NOMO-1 (cell line): ENCODE results near the gene IFITM10.

Experiments used
- DNase-seq, 2 experiments: peaks; one replicate each; lab custom pipeline; 2025; ENCODE audit not compliant: unreplicated experiment in 2 of 2; lab: John Stamatoyannopoulos, UW

IFITM10 gene

DNA sequence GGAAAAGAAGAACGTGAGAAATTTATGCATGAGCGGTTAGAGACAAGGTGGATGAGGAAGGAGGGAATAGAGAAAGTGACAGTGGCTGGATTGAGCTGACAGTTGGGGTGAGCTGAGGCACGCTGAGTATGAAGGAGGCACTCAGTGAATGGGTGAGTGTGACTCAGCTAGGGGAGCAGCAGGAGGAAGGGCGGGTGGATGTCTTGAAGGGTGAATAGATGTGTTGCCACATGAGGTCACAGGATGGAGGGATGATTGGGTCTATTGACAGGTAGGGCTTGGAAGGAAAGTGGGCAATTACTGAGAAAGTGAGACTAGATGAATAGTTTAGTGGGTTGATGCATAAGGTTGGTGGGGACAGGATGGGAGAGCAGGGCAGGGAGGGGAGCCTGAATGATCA is 8.0 kb downstream of the IFITM10 start:
- DNase-seq = no peak

DNA sequence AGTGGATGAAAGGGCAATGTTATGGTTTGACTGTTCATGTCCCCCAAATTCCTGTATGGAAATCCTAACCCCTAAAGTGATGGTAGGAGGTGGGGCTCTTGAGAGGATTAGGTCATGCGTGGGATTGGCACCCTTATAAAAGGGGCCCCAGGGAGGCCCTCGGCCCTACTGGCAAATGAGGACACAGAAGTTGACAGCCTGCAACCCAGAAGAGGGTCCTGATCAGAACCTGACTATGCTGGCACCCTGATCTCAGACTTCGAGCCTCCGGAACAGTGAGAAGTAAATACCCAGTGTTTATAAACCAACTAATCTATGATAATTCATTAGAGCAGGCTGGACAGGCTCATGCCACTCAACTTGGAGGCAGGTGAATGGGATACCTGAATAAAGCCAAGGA is 8.7 kb downstream of the IFITM10 start:
- DNase-seq = no peak

GRCh38 chr11:1740786-1741530 is 9.4 kb downstream of the IFITM10 start:
- DNase-seq = no peak

- DNase-seq = no peak
Measured at GRCh38 chr11:1739576-1739975, 10.8 kb downstream of the IFITM10 start.

DNA sequence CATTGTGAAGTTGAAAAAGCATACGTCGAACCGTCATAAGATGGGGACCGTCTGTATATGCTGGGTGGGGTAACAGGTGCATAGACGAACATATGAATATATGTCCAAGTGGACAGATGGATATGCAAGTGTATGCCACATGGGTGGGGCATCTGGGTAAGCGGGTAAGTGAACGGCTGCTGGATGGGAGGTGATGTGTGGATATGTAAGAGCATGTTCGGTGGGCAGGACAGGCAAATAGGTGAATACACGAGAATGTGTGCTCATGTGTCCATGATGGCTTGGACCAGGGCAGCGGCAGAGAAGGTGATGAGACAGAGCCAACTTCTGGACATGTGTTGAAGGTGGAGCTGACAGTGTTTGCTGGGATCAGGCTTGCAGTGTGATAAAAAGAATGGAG is 12.0 kb downstream of the IFITM10 start:
- DNase-seq = no peak

- DNase-seq = no peak
Measured at GRCh38 chr11:1737080-1737757, 13.2 kb downstream of the IFITM10 start.

DNA sequence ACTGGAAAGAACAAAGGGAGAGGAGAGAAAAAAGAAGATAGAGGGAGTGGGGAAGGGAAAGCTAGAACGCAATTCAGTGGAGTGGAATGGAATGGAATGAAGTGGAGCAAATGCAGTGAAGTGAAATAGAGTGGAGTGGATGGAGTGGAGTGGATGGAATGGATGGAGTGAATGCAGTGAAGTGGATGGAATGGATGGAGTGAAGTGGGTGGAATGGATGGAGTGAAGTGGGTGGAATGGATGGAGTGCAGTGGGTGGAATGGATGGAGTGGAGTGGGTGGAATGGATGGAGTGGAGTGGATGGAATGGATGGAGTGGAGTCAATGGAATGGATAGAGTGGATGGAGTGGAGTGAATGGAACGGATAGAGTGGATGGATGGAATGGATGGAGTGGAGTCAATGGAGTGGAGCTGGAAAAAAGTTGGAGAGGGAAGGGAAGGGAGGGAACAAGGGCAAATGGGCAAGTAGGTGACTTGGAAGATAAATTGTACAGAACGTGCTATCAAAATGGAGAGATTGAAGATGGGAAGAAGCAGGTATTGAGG is 13.9 kb downstream of the IFITM10 start:
- DNase-seq = no peak

DNA sequence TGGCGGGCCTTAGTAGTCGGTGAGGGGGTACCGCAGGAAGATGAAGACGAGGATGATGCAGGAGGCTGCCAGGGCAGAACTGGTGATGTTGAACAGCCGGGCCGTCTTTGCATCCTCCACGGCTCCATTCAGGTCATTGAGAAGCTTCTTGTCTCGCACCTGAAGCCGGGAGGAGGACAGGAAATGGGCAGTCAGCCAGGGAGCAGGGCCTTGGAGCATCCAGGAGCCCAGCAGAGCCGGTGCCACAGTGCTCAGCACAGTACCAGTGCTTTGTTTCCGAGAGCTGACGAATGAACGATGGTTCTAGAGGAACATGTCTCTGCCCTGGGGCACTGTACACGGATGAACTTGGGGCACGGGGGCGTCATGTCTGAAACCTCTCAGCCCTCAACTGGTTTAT is 15.1 kb downstream of the IFITM10 start:
- DNase-seq = no peak

GRCh38 chr11:1734641-1735081 is 15.7 kb downstream of the IFITM10 start:
- no peak for DNase-seq

DNA sequence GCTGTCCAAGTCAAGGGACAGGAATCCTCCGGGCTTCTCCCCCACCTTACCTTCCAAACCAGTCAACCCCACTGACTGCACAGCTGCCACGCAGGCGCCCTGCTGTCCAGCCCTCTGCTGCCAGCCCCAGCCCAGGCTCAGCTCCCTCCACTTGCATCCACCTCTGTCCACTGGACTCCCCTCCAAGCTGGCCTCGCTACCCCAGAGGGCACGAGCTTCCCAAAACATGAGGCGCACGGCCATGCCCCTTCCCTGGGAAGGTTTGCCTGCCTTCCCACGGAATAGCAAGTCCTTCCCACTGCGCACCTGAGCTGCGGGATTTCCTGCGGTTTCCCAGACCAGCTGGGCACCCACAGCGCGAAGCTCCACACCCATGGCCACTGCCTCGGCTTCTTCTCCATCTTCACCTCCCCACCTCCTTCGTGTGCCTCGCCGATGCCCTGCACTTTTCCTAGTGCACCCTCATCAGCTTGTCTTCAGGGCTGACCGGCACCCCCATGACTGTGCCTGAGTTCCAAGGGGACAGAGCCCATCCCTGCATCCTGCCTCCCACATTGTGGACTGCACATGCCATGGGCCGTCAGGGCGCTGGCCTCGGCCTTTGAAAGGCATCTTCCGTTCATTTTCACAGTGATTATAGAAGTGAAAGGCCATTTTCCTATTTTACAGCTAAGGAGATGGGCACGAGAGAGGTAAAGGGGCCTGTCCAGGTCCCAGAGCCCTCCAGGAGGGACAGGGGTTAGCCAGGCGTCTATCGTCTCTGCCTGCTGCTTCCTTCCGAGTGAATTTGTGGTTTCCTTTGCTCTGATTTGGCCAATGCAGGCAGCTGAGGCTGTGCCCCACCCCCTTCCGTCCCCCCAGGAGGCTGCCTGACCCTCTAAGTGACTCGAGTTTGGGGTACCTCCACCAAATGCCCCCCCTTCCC is 16.4 kb downstream of the IFITM10 start:
- DNase-seq = no peak

DNA sequence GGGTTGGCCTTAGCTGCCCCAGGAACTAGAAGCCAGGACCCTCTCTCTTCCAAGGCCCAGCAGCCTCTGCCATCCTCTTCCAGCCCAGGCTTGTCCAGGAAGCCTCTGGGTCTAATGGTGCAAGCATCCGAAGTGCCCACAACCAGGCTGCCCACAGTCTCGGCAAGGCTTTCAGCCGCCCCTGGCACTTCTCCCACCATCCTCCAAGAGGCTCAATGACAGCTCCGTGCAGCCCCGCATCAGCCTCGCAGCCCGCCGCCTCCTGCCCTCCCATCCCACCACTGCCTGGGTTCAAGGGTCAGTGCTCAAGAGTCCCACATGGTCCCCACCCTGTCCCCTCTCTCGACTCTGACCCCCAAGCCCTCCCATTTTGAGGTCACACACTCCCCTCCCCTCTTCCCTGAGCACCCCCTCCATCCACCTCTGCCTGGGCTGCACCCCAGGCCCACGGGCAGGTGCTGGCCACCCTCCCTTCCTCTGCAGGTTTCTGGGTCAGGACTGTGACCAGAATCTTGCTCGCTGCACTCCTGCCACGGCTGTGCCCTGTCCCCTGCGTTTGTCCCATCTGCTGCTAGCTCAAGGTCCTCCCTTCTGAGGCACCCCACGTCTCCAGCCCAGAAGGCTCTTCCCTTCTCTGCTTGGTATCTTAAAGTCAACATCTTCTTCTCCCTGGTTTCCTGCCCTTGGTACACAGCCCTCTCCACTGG is 17.2 kb downstream of the IFITM10 start:
- no peak for DNase-seq

GRCh38 chr11:1732418-1733008 is 17.9 kb downstream of the IFITM10 start:
- DNase-seq = no peak

DNA sequence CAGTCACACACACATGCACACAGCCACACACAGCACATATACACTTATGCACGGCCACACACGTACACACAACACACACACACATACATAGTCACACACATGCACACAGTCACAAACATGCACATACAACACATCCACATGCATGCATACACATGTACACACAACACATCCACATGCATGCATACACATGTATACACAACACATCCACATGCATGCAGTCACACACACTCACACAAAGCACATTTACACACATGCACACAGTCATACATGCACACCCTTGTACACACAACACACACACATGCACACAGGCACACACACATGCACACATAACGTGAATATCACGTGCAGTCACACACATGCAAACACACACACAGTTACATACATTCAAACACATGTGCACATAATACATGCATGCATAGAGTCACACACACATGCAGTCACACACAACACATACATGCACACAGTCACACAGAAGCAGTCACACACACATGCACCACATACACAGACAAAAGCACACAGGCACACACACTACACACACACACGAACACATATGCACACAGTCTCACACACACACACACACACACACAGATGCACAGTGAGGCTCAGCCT is 18.8 kb downstream of the IFITM10 start:
- no peak for DNase-seq

DNA sequence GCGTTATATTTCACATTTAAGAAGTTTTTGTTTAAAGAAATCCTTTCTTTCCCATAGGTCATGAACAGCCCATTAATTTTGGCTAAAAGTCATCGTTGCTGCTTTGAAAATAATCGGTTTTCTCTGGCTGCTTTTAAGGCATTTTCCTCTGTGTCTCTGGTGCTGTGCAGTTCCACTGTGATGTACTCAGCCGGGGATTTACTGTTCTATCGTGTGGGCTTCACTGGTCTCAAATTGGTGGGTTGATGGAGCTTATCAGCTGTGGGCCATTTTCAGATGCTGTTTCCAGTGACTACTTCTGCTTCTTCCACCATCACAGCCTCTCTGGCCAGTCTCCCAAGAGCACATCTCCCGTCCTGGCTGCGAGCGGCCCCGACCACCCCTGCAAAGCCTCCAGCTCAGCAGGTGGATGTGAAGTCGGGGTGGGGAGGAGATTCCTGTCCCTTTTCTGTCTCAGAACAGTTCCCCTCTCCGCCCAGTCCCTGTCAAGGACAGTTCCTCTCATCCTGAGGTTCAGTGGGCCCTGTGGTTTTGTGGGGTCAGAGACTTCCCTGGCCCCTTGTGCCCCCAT is 20.3 kb downstream of the IFITM10 start:
- no peak for DNase-seq

DNA sequence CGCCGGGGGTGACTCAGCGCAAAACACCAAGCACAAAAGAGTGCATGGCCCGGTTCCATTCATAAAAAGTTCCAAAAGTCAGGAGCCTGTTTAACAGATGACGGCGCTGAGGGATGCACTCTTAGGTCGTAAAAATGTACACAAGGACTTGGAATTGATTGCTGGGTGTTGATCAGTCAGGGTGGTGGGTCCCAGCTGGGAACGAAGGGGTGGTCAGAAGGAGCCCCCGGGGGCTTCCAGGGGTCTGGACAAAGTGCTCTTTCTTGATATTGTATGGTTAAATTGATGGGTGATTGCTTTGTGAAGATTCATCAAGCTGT is 20.7 kb downstream of the IFITM10 start:
- no peak for DNase-seq

GRCh38 chr11:1728931-1729691 is 21.3 kb downstream of the IFITM10 start:
- peak; percentile 45 for DNase-seq

GRCh38 chr11:1728301-1728700 is 22.1 kb downstream of the IFITM10 start:
- DNase-seq = no peak

GRCh38 chr11:1727861-1728260 is 22.5 kb downstream of the IFITM10 start:
- DNase-seq = no peak
